GOT3 (cell line): ENCODE measurements around the gene SARNP.
"Not testable (repeated sequence)": the region's sequence is repeated elsewhere in the genome, so short reads cannot be mapped to it uniquely, and the experiment has no call there.

ENCODE experiments used
- DNase-seq: peaks from one replicate; lab custom pipeline; 2025; ENCODE audit warnings: mixed read lengths; lab: John Stamatoyannopoulos, UW

SARNP gene

GRCh38 chr12:55839345-55840140 lies 22.0 kb upstream of the SARNP start:
- no peak for DNase-seq

GRCh38 chr12:55838361-55838760 lies 20.8 kb upstream of the SARNP start:
- no peak for DNase-seq

DNA sequence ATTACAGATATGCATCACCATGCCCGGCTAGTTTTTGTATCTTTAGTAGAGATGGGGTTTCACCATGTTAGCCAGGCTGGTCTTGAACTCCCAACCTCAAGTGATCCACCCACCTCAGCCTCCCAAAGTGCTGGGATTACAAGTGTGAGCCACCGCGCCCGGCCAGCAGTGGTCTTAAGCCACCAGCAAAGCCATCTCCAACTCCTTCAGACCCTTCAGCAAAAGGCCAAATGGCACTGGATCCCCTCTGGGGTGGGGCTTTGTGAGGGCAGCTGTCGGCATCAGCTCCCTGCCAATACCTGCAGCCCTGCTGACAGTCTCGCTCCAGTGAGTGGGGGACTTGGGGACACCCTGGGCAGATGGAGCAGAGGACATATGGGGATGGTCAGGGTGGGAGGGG lies 16.9 kb upstream of the SARNP start:
- DNase-seq = not testable (repeated sequence)

DNA sequence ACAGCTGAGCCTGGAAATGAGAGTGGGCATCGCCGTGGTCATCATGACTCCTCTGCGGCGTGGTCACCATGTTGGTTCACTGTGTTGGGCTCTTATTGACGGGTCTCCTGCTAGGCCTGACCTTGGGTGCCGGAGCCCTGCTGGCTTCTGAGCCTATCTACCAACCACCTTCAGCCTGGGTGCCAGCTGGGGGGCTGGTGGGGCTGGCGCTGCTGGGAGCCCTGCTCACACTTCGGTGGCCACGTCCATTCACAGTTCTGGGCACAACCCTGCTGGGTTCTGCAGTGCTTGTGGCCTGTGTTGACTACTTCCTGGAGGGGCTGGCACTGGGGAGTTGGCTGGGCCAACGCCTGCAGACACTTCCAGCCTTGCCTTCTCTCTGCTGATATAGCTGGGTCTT lies 15.5 kb upstream of the SARNP start:
- no peak for DNase-seq

- no peak for DNase-seq
These were observed 13.9 kb upstream of the SARNP start for GRCh38 chr12:55831447-55831815.

GRCh38 chr12:55830601-55831446 lies 13.3 kb upstream of the SARNP start:
- DNase-seq = no peak

DNA sequence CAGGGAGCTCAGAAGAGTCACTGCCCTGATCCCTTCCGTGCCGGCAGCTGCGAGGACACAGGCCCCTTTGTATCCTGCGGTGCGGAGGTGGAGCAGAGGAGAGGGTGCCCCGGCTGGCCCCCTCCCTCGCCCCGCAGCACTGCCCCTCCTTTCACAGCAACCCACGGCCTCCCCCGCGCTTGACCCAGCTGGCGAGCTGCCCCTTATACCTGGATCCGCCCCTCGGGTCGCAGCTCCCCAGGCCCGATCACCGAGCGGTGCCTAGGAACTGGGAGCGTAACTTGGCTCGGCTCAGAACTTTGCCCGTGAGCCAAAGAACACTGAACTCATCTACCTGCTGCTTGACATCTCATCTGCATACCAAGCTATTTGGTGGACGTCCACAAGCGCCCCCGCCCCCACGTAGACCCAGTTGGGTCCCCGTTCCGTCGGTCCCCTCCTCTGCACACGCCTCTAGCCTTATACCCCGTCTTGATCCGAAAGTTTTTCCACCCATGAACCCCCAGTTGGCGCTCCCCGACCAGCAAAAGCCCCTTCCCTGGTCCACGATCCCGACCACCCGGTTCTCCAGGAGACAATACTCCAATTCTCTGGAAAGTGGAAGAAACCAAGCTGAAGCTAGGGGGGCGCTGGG lies 12.6 kb upstream of the SARNP start:
- no peak for DNase-seq

DNA sequence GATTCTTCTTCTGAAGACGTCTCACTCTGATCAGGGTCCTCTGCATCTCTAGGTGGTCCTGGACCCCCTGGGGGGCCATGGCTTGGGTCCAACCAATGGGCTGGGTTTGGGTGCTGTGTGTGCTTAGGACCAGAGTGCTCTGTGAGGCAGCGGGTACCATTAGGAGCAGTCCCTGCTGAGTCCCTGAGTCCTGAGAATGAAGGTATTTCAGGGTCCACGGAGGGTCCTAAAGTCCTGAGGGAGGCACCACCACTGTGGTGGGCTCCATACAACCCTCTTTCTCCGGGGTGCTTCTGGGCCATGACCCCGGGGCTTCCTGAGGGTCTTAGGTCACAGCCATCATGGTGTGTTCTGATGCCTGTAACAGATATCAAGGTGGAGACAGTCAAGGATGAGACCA lies 10.8 kb upstream of the SARNP start:
- DNase-seq = no peak

- no peak for DNase-seq
These were observed 10.3 kb upstream of the SARNP start for GRCh38 chr12:55827806-55828205.

- DNase-seq = no peak
These were observed 7.2 kb upstream of the SARNP start for GRCh38 chr12:55824726-55825125.

GRCh38 chr12:55823419-55823818 lies 5.9 kb upstream of the SARNP start:
- DNase-seq = no peak

GRCh38 chr12:55822228-55822627 lies 4.7 kb upstream of the SARNP start:
- DNase-seq = no peak

- DNase-seq = no peak
These were observed 3.2 kb upstream of the SARNP start for GRCh38 chr12:55820679-55821078.

- DNase-seq = no peak
These were observed 1.4 kb upstream of the SARNP start for GRCh38 chr12:55818886-55819285.

DNA sequence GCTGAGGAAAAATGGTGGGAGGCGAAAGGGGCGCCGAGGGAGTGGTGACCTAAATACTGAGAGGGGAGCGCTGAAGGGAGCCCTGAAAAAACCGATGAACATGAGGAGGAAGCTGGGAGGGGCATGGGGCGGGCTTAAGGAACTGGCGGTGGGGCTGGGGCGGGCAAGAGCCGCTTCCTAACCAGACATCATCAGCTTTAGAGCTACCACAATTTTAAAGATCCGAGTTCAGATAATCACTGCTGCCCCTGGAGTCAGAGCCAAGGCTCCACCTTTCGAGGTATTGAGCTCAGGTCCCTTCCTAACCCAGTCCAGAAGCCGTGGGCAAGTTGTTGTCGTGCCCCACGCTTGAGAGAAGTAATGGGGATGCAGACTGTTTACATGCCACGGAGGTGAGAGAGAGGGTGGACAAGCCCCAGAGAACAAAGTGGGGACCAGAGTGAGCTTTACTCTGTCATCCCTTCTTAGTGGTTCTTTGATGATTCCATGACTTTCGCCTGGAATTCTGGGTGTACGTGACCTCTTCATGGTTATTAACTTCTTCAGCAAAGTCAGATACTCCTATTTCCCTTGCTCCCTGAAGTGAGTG lies 710 bp upstream of the SARNP start:
- no peak for DNase-seq

DNA sequence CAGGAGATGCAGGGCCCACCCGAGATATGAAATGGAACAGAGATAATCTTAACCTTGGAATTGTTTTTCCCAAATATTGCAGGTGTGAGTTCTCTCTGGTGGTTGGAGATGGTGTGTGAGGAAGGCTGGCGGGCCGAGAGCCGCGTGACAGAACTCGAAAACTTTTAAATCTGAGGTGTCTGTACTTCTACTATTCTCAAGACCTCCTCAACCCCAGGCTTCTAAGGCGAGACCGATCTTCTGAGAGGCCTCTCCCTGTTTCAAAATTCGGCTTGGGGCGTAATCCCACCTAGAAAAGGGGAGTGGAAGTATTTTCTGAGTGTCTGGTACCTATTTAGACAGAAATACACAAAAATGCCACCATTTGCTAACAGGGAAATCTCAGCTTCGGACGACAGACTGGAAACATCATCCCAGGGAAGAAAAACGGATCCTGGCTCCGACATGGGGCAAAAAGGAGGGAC lies 611 bp downstream of the SARNP start:
- no peak for DNase-seq

DNA sequence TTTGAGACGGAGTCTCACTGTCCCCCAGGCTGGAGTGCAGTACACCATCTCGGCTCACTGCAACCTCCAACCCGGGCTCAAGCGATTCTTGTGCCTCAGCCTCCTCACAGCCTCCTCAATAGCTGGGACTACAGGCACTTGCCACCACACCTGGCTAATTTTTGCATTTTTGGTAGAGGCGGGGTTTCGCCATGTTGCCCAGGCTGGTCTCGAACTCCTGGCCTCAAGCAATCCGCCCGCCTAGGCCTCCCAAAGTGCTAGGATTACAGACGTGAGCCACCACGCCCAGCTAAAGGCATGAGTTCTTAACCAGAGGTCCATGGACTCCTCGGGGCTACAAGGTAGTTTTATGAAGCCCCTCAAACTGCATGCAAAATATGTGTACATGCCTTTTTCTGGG lies 2.1 kb downstream of the SARNP start:
- no peak for DNase-seq

DNA sequence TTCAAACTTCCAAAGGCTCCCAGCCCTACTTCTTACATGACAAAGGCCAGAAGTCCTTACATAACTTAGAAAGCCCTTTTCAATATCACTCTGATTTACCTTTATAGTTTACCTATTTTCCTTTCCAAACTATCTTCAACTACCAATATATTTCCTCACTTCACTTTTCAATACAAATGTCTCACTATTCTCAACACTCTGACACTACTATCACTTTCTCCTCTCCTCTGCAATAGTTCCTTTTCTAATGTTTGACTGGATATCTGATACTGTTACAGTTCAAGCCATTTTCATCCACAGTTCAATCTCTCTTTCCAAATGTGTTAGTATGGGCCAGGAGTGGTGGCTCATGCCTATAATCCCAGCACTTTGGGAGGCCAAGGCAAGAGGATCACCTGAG lies 3.3 kb downstream of the SARNP start:
- DNase-seq = no peak

- no peak for DNase-seq
These were observed 5.4 kb downstream of the SARNP start for GRCh38 chr12:55812088-55812487.

DNA sequence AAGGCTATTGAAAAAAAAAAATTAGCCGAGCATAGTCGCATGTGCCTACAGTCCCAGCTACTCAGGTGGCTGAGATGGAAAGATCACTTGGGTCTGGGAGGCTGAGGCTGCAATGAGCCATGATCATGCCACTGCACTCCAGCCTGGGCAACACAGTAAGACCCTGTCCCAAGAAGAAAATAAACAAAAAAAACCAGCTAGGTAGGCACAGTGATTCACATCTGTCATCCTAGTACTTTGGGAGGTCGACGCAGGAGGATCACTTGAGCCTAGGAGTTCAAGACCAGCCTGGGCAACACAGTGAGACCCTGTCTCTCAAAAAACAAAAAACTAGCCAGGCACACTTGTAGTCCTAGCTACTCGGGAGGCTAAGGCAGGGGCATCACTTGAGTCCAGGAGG lies 8.2 kb downstream of the SARNP start:
- no peak for DNase-seq

- no peak for DNase-seq
These were observed 10.5 kb downstream of the SARNP start for GRCh38 chr12:55806982-55807381.

DNA sequence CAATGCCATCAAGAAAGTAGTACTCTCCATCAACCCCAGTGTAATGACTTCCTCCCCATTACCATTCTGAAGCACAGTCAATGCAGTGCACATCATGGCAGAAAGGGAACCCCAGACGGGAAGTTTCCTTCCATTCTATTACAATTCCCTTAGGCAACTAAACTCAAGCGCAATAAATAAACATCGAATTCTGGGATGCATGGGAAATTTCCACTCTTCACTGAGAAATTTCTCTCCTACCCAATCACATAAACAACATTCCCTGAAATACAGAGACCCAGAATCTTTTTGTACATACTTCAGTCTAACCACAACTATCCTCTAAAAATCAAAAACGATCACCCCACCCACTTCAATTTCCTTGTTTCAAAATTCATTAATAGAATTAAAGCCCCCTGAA lies 20.0 kb downstream of the SARNP start:
- DNase-seq = no peak
